Stimulated activated CD4-positive, alpha-beta T cell treated with anti-CD3 and anti-CD28 coated beads, Interleukin-12 subunit alpha, Interleukin-12 subunit beta, amount 100 ng/mL, for 24 hours (primary cell): Measurements from ENCODE around the gene ZEB2.
"Not testable (repeated sequence)": the region's sequence is repeated elsewhere in the genome, so short reads cannot be mapped to it uniquely, and the experiment has no call there.

ENCODE experiments used
- DNase-seq, 2 experiments: peaks; one replicate each; pipeline ENCODE4 v3.0.0-alpha.2; 2020; ENCODE audit warnings: low read depth in 2 of 2

ZEB2 gene

DNA sequence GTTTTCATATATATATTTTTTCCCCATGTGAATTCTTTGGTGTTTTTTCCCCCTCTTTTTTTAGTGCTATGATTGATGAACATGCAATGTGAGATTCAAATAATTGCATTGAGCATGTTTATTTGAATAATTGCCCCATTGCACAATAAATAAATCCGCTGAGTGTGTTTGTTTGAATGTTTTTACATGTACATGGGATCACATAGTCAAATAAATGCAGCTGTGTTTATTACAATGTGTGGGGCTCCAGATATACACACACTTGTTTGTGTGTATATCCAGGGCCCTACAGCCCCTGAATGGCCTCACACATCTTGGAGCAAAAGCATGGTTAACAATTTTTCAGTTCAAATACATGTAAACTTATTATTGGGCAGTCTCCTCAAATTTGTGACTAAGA lies 134.5 kb downstream of the ZEB2 start:
- no peak for DNase-seq

DNA sequence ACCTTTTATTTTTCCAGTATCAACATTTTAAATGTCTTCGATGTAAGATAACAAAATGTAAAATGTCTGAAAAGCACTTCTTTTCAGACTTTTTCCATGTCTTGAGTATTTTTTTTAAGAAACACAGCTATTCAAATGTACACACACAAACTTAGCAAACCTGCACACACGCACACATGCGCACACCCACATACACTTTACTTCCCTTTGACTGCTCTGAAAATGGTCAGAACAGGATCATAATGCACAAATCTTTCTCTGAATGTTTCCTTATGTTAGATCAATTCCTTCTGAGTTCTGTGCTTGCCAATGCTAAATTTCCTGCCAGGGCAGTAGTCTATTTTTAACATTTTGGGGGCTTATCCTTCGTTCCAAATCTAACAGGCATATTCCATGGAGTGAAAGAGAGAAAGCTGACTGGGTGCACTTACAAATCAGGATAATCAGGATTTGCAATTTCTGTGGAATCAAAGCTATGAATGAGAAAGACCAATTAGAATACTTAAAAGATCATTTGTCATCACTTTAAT lies 136.3 kb downstream of the ZEB2 start:
- no peak for DNase-seq

DNA sequence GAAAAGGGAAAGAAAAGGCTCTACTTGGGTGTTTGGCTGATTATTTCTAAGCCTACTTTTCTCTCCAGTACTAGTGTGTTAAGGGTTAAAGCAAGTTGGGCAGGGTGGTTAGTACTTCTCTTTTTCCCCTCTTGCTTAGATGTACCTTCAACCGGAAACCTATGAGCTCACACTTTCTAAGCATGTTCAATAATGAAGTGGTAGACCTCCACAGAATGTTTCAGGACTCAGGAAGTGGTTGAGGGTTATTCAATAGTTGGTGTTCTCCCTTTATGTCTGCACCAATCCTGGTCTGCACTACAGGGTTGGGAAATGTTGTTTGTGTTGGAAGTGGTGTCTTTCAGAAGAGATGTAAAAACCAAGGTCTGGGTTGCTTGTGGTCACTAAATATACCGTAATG lies 137.1 kb downstream of the ZEB2 start:
- no peak for DNase-seq

DNA sequence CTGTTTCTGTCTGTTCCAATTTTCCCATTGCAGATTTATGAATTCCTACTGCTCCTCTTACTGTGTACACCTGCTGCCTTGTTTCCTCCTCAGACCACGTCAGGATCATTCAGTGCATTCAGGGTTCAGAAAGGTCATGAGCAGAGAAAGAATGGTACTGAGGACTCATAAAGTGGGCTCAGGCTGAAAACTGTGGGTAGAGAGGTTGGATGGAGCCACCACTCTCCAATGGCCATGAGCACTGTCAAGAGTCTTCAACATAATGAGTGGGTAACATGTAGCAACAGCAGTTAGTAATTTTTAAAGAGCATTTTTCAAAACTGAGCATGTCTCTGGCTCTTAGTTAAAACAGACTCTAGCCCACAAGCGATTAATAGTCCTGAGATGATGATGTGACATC lies 138.2 kb downstream of the ZEB2 start:
- DNase-seq: no peak

DNA sequence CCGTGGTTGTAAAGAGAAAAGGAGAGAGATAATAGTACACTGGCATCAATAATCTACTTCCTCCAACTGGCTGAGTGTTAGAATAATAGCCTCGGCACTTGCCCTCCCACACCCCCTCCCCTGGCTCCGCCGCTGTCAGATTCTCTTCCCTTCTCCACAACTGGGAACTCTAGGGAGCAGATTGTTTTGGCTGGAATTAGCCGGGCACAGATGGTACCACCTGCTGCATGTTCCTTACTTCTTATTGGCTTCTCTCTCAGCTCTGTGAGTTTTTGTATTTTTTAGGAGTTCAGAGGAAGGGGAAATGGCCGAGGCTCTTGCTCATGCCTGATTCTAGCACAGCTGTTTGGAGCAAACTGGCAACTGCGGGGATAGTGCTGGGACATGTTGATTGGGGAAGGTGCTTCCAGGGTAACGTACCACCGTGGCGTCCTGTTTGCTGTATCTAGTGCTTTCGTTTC lies 140.0 kb downstream of the ZEB2 start:
- no peak for DNase-seq

DNA sequence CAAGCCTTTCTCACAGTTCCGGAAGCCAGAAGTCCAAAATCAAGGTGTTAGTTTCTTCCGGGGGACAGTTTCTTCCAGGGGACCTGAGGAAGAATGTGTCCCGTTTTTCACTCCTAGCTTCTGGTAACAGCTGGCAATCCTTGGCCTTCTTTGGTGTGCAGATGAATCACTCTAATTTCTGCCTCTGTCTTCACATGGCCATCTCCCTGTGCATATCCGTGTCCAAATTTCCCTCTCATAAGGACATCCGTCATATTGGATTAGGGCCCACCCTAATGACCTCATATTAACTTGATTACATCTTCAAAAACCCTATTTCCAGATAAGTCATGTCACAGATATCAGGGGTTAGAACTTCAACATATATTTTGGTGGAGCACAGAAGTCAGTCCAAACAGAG lies 141.4 kb downstream of the ZEB2 start:
- no peak for DNase-seq

DNA sequence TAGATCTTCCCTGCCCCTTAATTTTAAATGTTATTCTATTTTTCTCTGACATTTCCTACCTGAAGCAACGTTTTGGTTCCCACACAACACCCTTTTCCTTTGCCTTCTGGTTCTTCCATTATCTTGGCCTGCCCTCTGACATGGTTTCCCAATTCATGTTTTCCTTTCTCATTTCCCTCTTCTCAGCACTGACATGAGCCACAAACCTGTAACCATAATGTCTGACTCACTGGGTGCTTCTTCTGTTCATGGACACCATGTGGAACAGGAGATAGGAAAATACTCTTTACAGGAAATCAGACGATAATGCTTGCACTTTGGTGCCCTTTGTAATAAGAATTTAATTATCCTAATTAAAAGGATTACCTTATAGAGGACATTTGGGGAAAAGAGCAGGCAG lies 142.0 kb downstream of the ZEB2 start:
- no peak for DNase-seq

DNA sequence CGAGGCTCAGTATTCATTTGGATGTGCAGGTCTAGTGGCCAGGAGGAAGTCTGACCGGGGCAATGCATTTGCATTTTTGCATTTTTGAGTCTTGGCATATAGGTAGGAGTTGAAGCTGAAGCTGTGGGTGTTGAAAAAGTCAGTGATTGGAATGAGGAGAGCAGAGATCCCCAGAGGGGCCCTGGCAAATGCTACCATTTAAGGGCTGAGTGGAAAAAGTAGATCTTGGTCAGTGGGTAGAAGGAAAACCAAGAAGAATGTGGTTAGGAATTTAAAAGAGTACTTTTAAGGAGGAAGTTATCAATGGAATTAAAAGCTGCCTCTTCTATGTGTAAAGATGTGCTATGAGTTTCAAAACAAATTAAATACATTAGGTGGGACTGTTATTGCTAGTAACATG lies 143.0 kb downstream of the ZEB2 start:
- no peak for DNase-seq

DNA sequence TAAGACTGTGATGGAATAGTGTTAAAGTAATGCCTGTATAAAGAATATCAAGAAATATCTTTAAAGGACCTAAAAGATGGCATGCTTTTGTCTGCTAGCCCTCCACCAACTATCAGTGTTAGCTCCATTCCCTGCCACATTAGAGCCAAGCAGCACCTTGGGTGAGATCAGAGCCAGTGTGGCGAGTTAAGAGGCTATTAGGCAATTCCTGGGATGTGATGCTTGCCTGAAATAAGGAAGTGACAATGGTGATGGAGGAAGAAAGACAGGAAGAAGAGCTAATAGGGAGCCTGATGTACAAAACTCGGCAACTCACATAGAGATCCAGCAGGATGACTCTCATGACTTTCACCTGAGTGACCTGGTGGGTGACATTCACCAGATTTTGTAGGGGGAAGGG lies 143.5 kb downstream of the ZEB2 start:
- DNase-seq: no peak

DNA sequence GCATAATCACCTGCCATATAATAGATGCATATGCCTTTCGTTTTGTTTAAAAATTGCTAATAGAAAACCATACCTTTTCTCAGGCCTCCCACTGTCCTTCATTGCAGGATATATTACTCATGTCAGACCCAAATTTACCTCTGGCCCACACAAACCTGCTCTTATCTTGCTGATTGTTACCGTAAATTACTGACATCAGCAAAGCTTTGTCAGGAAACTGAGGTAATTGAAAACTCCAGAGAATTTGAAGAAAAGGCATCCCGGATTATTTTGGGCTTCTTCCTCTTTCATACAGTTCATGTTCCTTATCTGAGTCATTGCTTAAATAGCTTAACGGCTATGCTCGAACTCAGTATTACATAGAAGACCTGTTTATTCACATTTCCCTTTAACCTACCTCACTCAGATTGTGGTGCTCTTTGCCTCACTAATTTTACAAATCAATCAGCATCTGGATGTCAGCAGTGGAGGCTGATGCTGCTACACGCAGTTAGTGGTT lies 145.7 kb downstream of the ZEB2 start:
- DNase-seq: no peak

DNA sequence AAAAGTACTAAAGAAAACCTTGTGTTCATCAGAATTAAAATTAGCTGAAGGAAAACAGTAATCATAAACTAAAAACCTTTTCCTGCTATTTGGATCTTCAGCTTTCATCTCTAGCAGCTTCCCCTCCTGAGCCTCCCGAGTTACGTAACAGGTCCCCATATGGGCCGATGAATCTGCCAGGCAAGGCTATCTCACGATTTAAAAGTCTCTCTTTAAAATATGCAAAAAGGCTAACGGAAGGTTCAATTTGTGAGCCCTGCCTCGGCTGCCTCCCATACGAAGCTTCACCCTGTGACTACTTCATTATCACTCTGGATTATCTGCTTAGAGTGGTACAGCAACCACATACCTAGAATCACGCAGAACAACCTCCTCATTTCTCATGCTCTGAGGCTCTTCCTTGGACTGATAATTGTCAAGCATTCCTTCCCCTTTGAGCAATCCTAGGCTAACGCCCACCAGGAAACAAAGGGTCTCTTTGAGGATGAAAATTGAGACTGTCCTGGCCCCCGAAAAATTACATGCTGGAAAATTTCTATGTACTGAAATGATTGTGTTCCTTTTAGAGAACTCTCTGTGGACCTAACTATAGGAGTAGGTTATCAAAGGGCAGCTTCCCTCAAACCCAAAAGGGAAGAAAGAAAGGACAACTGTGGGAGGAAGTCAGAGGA lies 147.4 kb downstream of the ZEB2 start:
- DNase-seq: no peak

DNA sequence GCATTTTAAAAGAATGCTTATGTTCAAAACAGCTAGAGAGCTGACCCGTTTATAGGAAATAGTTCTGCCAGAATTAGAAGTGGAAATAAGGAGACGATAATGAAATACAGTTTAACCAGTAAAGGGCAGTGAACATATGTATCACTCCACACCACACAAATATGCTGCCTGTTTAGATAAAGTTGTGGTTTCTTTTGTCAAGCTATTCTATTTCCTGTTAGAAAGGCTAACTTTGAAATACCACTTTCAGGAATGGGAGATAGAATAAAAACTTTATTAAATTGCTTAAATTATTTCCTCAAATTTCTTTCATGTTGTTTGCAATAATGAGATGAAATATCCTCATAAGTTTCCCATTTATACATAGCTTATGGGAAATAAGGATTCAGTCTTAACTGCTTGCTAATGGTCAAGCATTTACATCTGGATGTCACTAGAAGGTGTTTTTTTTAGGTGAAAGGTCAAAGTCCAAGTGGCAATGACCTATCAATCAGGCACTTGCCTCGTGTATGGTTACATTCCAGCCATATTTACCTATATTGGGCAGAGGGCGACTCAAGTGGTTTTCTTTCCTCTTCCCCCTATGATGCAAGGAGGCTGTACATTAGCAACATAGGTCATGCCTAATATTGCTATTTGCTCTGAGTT lies 148.9 kb downstream of the ZEB2 start:
- DNase-seq: no peak

DNA sequence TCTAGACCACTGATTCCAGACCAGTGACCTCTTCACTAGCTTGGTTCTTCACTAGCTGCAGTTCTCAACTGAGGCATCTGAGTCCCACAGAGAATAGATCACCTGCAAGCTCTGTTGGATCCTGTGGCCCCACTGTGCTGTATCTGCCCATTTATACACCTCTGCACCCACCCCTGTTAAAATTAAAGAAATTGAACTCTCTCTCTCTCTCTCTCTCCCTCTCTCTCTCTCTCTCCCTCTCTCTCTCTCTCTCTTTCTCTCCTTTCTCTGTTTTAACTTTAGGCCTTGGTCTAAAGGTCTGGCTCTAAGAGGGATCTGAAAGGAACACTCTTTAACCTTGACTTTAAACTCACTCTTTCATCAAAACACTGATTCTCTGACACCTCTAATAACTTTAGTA lies 150.5 kb downstream of the ZEB2 start:
- no peak for DNase-seq

DNA sequence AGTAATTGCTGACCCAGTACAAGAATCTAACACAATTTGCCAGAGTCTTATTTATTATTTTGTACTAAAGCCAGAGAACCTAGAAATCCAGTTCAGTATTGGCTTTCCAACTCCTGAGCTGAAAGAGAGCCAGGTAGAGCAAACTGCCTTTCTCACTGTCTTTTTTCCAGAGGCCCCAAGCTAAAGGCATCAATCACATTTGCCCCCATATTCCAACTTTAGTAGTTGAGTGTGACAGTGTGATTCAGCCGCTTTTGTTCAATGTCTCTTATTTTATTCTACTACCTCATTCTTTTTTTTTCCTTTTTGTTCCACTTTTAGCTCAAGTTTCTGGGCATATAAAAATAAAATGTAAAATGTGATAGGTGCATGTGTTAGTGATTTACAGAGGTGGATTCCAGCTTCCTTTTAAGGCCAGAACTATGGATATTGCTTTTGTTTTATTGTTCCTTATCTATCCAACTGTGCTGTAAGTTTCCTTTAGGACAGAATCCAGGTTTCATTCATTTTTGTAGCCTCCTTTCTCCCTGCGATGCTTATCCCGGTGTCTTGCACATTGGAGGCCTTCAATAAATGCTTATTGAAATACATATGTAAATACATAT lies 153.0 kb downstream of the ZEB2 start:
- DNase-seq: no peak

DNA sequence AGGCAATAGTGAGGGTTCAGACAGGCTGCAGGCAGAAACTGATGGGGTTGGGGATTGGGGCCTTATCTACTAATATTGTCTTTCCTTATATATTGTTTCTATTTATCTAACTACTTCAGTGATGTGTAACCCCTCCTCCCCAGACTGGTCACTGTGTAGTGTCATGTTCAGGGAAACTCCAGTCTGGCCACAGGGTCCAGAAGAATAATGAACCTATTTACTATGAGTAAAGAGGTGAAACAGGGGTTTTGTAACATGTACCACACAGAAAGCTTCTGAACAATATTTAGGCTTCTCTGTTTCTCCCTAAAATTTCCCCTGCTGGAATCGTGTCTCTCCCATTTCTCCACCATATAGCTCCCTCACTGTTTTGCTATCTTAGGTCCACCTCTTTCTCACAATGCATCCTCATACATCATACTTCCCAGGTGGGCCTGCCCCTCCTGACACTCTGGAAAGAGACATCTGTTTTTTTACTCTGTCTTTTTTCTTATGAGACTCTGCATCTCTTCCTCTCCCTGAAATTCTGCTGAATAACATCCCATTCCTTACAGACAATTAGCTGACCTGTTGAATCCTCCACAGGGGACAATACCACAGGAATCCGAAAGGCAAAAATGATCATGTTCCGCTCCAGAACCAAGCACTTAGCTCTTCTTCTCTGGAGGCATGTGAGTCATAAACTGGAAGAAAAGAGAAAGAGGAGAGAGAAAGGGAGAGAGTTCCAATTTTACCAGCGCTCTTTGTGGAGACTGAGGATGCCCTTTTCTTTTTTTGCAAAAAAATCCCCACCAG lies 154.8 kb downstream of the ZEB2 start:
- no peak for DNase-seq

DNA sequence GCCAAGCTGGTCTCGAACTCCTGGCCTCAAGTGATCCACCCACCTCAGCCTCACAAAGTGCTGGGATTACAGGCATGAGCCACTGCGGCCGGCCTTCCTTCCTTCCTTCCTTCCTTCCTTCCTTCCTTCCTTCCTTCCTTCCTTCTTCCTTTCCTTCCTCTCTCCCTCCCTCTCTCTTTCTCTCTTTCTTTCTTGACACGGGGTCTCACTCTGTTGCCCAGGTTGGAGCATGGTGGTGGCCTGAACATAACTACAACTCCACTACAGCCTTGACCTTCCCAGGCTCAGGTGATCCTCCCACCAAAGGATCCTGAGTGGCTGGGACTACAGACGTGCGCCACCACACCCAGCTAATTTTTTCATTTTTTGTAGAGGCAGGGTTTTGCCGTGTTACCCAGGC lies 155.7 kb downstream of the ZEB2 start:
- DNase-seq: not testable (repeated sequence)

DNA sequence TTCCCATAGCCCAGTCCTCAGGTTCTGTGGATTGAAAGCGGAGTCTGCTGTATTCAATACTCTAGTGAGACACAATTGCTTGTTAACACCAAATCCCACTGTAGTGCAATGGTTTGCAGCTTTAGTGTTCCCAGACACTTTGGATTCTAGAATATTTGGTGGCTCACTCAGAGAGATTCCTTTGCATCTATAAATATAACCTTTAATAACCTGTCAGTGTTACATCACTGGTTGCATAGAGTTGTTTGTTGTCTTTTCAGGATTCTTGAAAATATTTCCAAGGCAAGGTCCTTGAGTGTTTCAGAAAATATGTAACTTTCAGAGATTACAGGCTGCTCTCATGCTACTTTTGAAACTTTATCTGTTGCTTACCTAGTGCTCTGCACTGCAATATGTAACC lies 157.5 kb downstream of the ZEB2 start:
- DNase-seq: no peak

DNA sequence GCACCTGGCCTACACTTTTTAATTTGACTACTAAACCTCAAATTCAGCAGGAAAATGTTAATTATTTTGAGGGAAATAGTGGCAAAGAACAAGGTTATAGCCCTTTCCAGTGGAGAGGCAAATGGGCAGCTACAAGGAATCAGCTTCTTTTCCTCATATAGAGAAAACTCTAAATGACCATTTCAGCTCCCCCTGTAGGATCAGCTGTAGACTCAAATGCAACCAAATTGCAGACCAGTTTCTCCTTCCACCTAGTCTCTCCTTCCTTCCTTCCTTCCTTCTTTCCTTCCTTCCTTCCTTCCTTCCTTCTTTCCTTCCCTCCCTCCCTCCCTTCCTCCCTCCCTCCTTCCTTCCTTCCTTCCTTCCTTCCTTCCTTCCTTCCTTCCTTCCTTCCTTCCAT lies 158.2 kb downstream of the ZEB2 start:
- DNase-seq: no peak

DNA sequence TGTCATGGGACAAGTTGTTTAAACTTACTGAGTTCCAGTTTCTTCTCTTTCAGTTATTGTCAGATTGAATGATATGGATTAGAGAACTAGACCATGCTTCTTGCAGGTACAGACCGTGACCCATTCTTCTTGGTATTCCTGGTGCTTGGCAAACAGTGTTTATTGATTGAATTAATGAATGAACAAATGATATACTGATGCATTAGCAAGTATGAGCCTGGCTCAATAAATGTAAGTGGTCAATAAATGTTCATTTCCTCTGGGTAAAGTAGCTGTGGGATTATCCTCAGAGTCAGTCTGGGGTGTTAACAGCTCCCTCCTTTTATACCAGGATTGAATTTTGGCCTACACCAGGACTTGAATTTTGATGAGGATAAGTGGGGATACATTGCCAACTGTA lies 160.2 kb downstream of the ZEB2 start:
- DNase-seq: no peak

DNA sequence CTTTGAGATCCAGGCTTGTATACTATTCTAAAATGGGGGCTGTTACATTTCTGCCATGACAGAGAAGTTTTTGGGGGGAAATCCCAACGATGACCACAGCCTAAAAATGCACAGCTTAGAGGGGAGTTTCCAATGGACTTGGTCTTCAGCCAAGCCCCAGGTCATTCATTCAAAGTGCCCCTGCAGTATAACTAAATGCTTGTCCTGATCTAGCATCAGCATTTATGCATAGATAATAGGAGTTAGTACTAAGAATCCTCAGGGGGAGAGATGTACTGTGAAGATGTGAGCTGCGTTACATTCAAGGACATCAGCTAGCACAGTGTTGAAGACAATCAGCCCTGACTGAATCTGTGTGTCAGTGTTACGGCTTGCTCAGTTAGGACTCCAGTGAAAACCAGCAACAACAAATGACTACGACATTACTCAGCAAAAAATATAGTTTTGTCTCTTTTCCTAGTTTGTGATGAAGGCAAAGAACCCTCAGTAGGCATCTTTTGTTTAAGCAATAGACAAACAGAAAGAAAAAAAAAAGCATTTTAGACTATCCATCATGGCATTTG lies 160.9 kb downstream of the ZEB2 start:
- DNase-seq: no peak

DNA sequence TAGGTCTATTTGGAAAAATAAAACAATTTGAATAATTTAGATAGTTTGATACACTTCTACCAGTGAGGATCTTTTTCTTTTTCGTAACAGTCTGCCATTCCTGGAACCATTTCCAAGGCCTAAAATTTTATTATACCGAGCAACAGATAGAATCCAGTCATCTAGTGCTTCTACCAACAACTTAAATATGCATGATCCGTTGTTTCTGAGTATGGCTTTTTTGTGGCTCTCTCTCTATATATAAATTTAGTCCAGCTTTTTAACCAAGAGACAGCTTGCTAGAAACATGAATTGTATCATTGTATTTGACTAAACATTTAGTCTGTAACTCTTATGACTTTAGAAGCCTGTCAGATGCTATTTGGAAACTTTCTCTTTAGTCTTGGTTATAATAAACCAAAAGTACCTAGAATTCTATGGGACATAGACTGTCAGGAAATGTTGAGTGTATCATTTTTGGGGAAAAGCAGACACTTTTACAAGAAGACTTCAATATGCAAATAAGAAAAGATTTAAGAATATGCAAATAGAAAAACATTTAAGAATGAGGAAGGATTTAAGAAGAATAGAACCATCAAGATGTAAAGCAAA lies 161.4 kb downstream of the ZEB2 start:
- DNase-seq: no peak
